ENCODE results near the gene SAP25. TPM values are rescaled to one million over a fixed set of nuclear protein-coding genes. Genes with fewer than 3 reads are reported as not detected.

Gene SAP25
- total and polyA plus RNA-seq, 12 donors = 0.67 to 11.3 (median 1.6) TPM; not detected in 4

DNA sequence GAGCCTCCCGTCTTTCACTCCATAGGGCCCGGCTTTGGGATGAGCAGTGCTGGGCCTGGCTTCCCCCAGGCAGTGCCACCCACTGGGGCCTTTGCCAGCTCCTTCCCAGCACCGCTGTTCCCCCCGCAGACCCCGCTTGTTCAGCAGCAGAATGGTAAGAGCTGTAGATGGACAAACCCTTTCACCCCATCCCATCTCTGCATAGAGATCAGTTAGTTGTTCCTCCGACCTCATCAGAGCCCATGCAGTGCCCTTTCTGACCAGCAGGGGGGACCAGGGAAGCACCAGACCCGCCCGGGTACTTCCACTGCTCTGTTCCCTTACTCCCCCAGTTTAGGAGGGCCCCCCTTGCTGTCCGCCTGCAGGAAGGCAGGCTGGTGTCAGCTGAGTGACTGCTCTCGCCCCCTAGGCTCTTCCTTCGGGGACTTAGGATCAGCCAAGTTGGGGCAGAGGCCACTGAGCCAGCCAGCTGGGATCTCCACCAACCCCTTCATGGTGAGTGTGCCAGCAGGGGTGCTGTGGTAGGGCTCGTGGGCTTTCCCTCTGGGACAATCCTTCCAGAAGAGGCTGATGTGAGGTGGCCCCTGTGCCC lies 9.8 kb downstream of the SAP25 start:
- intact Hi-C loops (cut with DNase I) = loop anchor here (5.0 kb wide), 2 partner anchors 87 to 97 kb away; partner anchors contain the start of gene TSC22D4 (in 1 of the 2)
- Histone ChIP-seq H3K4me3 (no peak overlapping the region), H3K27me3 (no peaks in the 10 kb centered on the region), H3K36me3 (replicated peaks in 1 of 2) (peaks cover 0 to 53% of the 10 kb centered on the region in 2 donors), H3K9me3 (replicated peaks in 1 of 3) (no peaks in the 10 kb centered on the region), H3K27ac (peak overlapping the region in 2 of 5 donors; percentile 41 to 60), H3K4me1 (replicated peaks in 1 of 2) (peaks cover 24 to 37% of the 10 kb centered on the region in 2 donors)
- peak; percentile 79 to 93 (median 86) for DNase-seq
- WGBS, 4 donors = 30 to 34% (median 33%) methylated on average over 6 to 12 of the region's 12 CpGs
- TF ChIP-seq POLR2A (IDR thresholded peaks at IDR 0.05) = no peak
- TF ChIP-seq CTCF (IDR thresholded peaks at IDR 0.05) = peak; percentile 90 to 94 (median 92)

- WGBS, 4 donors = 90 to 94% (median 93%) methylated on average over 8 of the region's 8 CpGs
- no peaks in the 10 kb centered on the region for H3K27me3 ChIP-seq
- no peak for TF ChIP-seq CTCF (IDR thresholded peaks at IDR 0.05)
- TF ChIP-seq POLR2A (IDR thresholded peaks at IDR 0.05) = no peak
- H3K4me1 ChIP-seq (replicated peaks in 1 of 2) = peaks cover 17 to 29% of the 10 kb centered on the region in 2 donors
- no peak overlapping the region for H3K4me3 ChIP-seq
- H3K9me3 ChIP-seq (replicated peaks in 1 of 3) = no peaks in the 10 kb centered on the region
- no peak for DNase-seq
- no peak overlapping the region for H3K27ac ChIP-seq
- intact Hi-C loops (cut with DNase I) = loop anchor here (5.0 kb wide), 2 partner anchors 86 to 96 kb away; partner anchors contain the start of gene TSC22D4 (in 1 of the 2)
- peaks cover 0 to 60% of the 10 kb centered on the region in 2 donors for H3K36me3 ChIP-seq (replicated peaks in 1 of 2)
These were observed 10.6 kb downstream of the SAP25 start for GRCh38 chr7:100563100-100563564.

- no peak overlapping the region for H3K27ac ChIP-seq
- H3K9me3 ChIP-seq (replicated peaks in 1 of 3) = no peaks in the 10 kb centered on the region
- DNase-seq = peak in 1 of 7 donors; percentile 45
- no peak overlapping the region for H3K4me3 ChIP-seq
- H3K36me3 ChIP-seq (replicated peaks in 1 of 2) = peaks cover 0 to 67% of the 10 kb centered on the region in 2 donors
- WGBS, 4 donors = 89 to 91% (median 90%) methylated on average over 23 to 26 of the region's 26 CpGs
- intact Hi-C loops (cut with DNase I) = loop anchor here (5.0 kb wide), 2 partner anchors 85 to 95 kb away; partner anchors contain the start of gene TSC22D4 (in 1 of the 2)
- TF ChIP-seq CTCF (IDR thresholded peaks at IDR 0.05) = no peak
- TF ChIP-seq POLR2A (IDR thresholded peaks at IDR 0.05) = no peak
- H3K27me3 ChIP-seq = no peaks in the 10 kb centered on the region
- peaks cover 10 to 22% of the 10 kb centered on the region in 2 donors for H3K4me1 ChIP-seq (replicated peaks in 1 of 2)
These were observed 11.3 kb downstream of the SAP25 start for GRCh38 chr7:100562195-100563099.

Measured in adrenal gland (tissue), 12 donors.